K562 (cell line): ENCODE measurements around the gene AMBRA1. TPM values are rescaled to one million over a fixed set of nuclear protein-coding genes. Genes with fewer than 3 reads are reported as not detected.

Experiments used
- ATAC-seq: fragments of 200-7000 bp; cut with Tn5 transposase; 3 replicates; pipeline ENCODE4 v1.9.1; 2020; ENCODE audit warnings: moderate library complexity
- BruUV-seq: library from RNA; stranded (reverse); fragments of 400-500 nt; replicated peaks from 2 replicates; lab custom pipeline; 2021; lab: Mats Ljungman, UMichigan
- CTCF ChIA-PET: fragments of 300-600 bp; formaldehyde crosslinking; extraction: SDS; loops from one replicate; lab custom pipeline; 2021; ENCODE audit warnings: low intra/inter-chr PET ratio; lab: Yijun Ruan, JAX
- POLR2A ChIA-PET: fragments of 300-600, 350-650 bp; sonication (Branson Sonifier 250); formaldehyde crosslinking; extraction: SDS; loops from one replicate; lab custom pipeline; 2021; ENCODE audit warnings: antibody characterized with exemption, inconsistent platforms; lab: Yijun Ruan, JAX
- DNase-seq, 4 experiments: peaks; one replicate each; pipeline versions ENCODE4 v3.0.0 to v3.0.0-alpha.2; 2011 to 2018; ENCODE audit warnings: low spot score in 3 of 4, mixed read lengths in 3 of 4; ENCODE audit errors: extremely low read depth in 1 of 4
- FAIRE-seq: peaks from 2 replicates; lab custom pipeline; 2011; peaks lifted over from hg19 to GRCh38; lab: Jason Lieb, UNC
- H2AFZ ChIP-seq: 2 replicates; pipeline ENCODE4 v1.6.0; 2011; ENCODE audit warnings: low read depth, low read length, control low read depth, inconsistent platforms
- H3K27ac ChIP-seq: fragments of 200-600 bp; 3 replicates; pipeline ENCODE4 v1.8.0; 2011; ENCODE audit warnings: low read depth, mild to moderate bottlenecking, control low read depth, inconsistent platforms, low read length, moderate library complexity, mixed read lengths; ENCODE audit errors: extremely low read depth
- H3K27me3 ChIP-seq, 2 experiments: fragments of 300-600 bp in 1 of 2; 2 replicates in 1 of 2; 3 replicates in 1 of 2; pipeline versions ENCODE4 v1.6.0 to v1.8.0; 2011; ENCODE audit warnings: inconsistent platforms in 2 of 2, low read length in 2 of 2, mild to moderate bottlenecking in 1 of 2, mixed read lengths in 1 of 2, moderate library complexity in 1 of 2; ENCODE audit not compliant: control insufficient read depth in 2 of 2, insufficient read depth in 2 of 2
- H3K36me3 ChIP-seq: fragments of 300-600 bp; 3 replicates; pipeline ENCODE4 v1.8.0; 2011; ENCODE audit warnings: mild to moderate bottlenecking, low read length, inconsistent platforms; ENCODE audit not compliant: control insufficient read depth, insufficient read depth
- H3K4me1 ChIP-seq, 2 experiments: fragments of 200-600 bp in 1 of 2; replicated peaks in 1 of 2; 2 replicates in 1 of 2; 3 replicates in 1 of 2; pipeline versions ENCODE4 v1.5.1 to v1.8.0; 2011; ENCODE audit warnings: inconsistent platforms in 2 of 2, low read length in 2 of 2, mild to moderate bottlenecking in 1 of 2, mixed read lengths in 1 of 2, moderate library complexity in 1 of 2; ENCODE audit not compliant: control insufficient read depth in 2 of 2, insufficient read depth in 2 of 2
- H3K4me2 ChIP-seq: 2 replicates; pipeline ENCODE4 v1.6.1; 2011; ENCODE audit warnings: low read length, control low read depth, inconsistent platforms, mixed read lengths; ENCODE audit not compliant: insufficient read depth
- H3K4me3 ChIP-seq: fragments of 200-600 bp; sonication (generic), shearing (Covaris generic); 2 replicates; pipeline ENCODE4 v1.5.1; 2016; ENCODE audit warnings: control low read depth, inconsistent platforms
- H3K79me2 ChIP-seq: fragments of 200-600 bp; 3 replicates; pipeline ENCODE4 v1.8.0; 2011; ENCODE audit warnings: low read length, inconsistent platforms; ENCODE audit not compliant: control insufficient read depth, insufficient read depth
- H3K9ac ChIP-seq, 2 experiments: 2 replicates each; pipeline versions ENCODE4 v1.6.0 to v1.6.1; 2011; ENCODE audit warnings: low read depth in 2 of 2, low read length in 2 of 2, control low read depth in 1 of 2, inconsistent platforms in 1 of 2, mild to moderate bottlenecking in 1 of 2, mixed read lengths in 1 of 2; ENCODE audit not compliant: insufficient read depth in 1 of 2
- H3K9me1 ChIP-seq: one replicate; pipeline ENCODE4 v1.6.0; 2011; ENCODE audit warnings: inconsistent platforms, mild to moderate bottlenecking, low read length, moderate library complexity; ENCODE audit not compliant: control insufficient read depth, insufficient read depth
- H3K9me3 ChIP-seq: replicated peaks from 2 replicates; pipeline ENCODE4 v1.5.1; 2011; ENCODE audit warnings: low read depth, low read length, inconsistent platforms; ENCODE audit not compliant: control insufficient read depth, insufficient read depth
- H4K20me1 ChIP-seq: replicated peaks from 2 replicates; pipeline ENCODE4 v1.6.1; 2011; ENCODE audit warnings: low read length, inconsistent platforms, mixed read lengths; ENCODE audit not compliant: control insufficient read depth, insufficient read depth
- REST ChIP-seq, 2 experiments: fragments of 450-650 bp; formaldehyde crosslinking in 1 of 2; IDR thresholded peaks; 2 replicates each; pipeline versions ENCODE4 v1.4.0 to v1.6.1; 2014 to 2020; ENCODE audit warnings: mild to moderate bottlenecking in 2 of 2, borderline replicate concordance in 1 of 2, low read depth in 1 of 2
- RFX1 ChIP-seq: fragments of 450-650 bp; IDR thresholded peaks from 2 replicates; pipeline ENCODE4 v1.6.1; 2016; ENCODE audit warnings: mild to moderate bottlenecking, moderate library complexity
- TRIM25 ChIP-seq: fragments of 450-650 bp; IDR thresholded peaks from 2 replicates; pipeline ENCODE4 v1.7.0; 2016; ENCODE audit warnings: borderline replicate concordance
- U2AF2 ChIP-seq: fragments of 200-400 bp; formaldehyde crosslinking; optimal IDR thresholded peaks from 2 replicates; pipeline ENCODE3; 2017; ENCODE audit warnings: low read depth, mild to moderate bottlenecking, low read length
- WGBS: fragments of 100-300 bp; shearing (Covaris generic); methylation state at CpG from one replicate; pipeline ENCODE4 v1.1.6; 2016; ENCODE audit warnings: low coverage, mixed read lengths; ENCODE audit not compliant: insufficient coverage; ENCODE audit errors: missing lambda C conversion rate; 5-methylcytosine and 5-hydroxymethylcytosine counted together
- in situ Hi-C: fragments of 300-500 bp; cut with MboI; formaldehyde crosslinking; loops from 4 replicates; pipeline ENCODE4 v1.15.0; 2018; ENCODE audit warnings: inconsistent platforms, mixed read lengths
- intact Hi-C: fragments of 100-400 bp; cut with micrococcal nuclease; formaldehyde crosslinking; loops from 2 replicates; pipeline ENCODE4 v1.14.2; 2022
- polyA plus RNA-seq, 8 experiments: library from polyadenylated mRNA; depleted of rRNA in 4 of 8; stranded (reverse) in 5 of 8; unstranded in 3 of 8; fragments of >200 nt; fragmentation: Nextera tagmentation in 2 of 8; fragmentation: Illumina TruSeq in 1 of 8; extraction: Ambion mirVana in 2 of 8; extraction: Trizol in 1 of 8; gene quantifications; 2 replicates each; pipeline versions ENCODE4 v1.2.1 to v1.2.3, GENCODE V29; 2011 to 2014; ENCODE audit warnings: inconsistent platforms in 1 of 8, missing spikeins in 1 of 8
- total RNA-seq, 7 experiments: library from RNA; depleted of rRNA in 6 of 7; stranded (reverse); fragments of >200 nt in 6 of 7; fragmentation: Illumina TruSeq in 2 of 7; extraction: Trizol in 2 of 7; gene quantifications; 2 replicates each; pipeline versions ENCODE4 v1.2.1 to v1.2.3, GENCODE V29; 2011 to 2021; ENCODE audit warnings: low replicate concordance in 1 of 7
- TF ChIP-seq, protein P1 (sequence below), 2 experiments: fragments of 450-650 bp in 1 of 2; IDR thresholded peaks; 2 replicates each; pipeline ENCODE4 v1.6.1; 2011 to 2017; ENCODE audit warnings: low read depth in 2 of 2, antibody characterized with exemption in 1 of 2, borderline replicate concordance in 1 of 2, low read length in 1 of 2, mild to moderate bottlenecking in 1 of 2, mixed read lengths in 1 of 2; ENCODE audit not compliant: control insufficient read depth in 1 of 2

The AMBRA1 gene
- total and polyA plus RNA-seq, 9 of the 15 experiments (the other 6 are each of a cell fraction or from before 2014, with no cell fraction given) = 0.15 to 24.5 (median 13.0) TPM

GRCh38 chr11:46489656-46490560 lies 103.9 kb downstream of the AMBRA1 start:
- intact Hi-C loops = loop anchor here (2.0 kb wide), 2 partner anchors 39 to 47 kb away; no protein-coding TSS in a partner anchor
- Histone ChIP-seq H3K27me3 (no peaks in the 10 kb centered on the region), H4K20me1 (no peaks in the 10 kb centered on the region), H3K79me2 (no peaks in the 10 kb centered on the region), H2AFZ (no peak overlapping the region), H3K9me3 (no peaks in the 10 kb centered on the region), H3K9ac (no peak overlapping the region), H3K4me1 (no peaks in the 10 kb centered on the region), H3K9me1 (no peaks in the 10 kb centered on the region), H3K4me3 (no peak overlapping the region), H3K36me3 (peaks cover 35% of the 10 kb centered on the region), H3K27ac (no peak overlapping the region), H3K4me2 (no peak overlapping the region)
- DNase-seq (peak; percentile 30 to 69 (median 43)), ATAC-seq (peak; percentile 98), FAIRE-seq (peak; percentile 91)
- 50% methylated on average over 6 of the region's 6 CpGs for WGBS
- ChIA-PET POLR2A (interaction anchor here (0.5 to 2.1 kb wide), 11 partner anchors 9 to 129 kb away, joined by 3 to 8 read pairs (median 4); no protein-coding TSS in a partner anchor), CTCF (interaction anchor here (0.7 to 1.8 kb wide), 4 partner anchors 39 to 1118 kb away, joined by 3 to 11 read pairs (median 6); partner anchors contain the start of genes ATG13 and HARBI1)
- BruUV-seq = TSS peak; percentile 17
- in situ Hi-C loops = no loop called here
- TF ChIP-seq U2AF2 (no peak), TRIM25 (no peak), RFX1 (peak; percentile 67), REST (IDR thresholded peaks at IDR 0.05; ENCODE audit: borderline replicate concordance) (peak; percentile 57; the same call in 1 of the 2 replicates), REST (CRISPR knock-in tag; IDR thresholded peaks at IDR 0.05; ENCODE audit: low read depth) (no peak)
- TF ChIP-seq, protein P1, sequence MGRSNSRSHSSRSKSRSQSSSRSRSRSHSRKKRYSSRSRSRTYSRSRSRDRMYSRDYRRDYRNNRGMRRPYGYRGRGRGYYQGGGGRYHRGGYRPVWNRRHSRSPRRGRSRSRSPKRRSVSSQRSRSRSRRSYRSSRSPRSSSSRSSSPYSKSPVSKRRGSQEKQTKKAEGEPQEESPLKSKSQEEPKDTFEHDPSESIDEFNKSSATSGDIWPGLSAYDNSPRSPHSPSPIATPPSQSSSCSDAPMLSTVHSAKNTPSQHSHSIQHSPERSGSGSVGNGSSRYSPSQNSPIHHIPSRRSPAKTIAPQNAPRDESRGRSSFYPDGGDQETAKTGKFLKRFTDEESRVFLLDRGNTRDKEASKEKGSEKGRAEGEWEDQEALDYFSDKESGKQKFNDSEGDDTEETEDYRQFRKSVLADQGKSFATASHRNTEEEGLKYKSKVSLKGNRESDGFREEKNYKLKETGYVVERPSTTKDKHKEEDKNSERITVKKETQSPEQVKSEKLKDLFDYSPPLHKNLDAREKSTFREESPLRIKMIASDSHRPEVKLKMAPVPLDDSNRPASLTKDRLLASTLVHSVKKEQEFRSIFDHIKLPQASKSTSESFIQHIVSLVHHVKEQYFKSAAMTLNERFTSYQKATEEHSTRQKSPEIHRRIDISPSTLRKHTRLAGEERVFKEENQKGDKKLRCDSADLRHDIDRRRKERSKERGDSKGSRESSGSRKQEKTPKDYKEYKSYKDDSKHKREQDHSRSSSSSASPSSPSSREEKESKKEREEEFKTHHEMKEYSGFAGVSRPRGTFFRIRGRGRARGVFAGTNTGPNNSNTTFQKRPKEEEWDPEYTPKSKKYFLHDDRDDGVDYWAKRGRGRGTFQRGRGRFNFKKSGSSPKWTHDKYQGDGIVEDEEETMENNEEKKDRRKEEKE (IDR thresholded peaks at IDR 0.05; ENCODE audit: borderline replicate concordance in 1 of 2, control insufficient read depth in 1 of 2, low read depth in 2 of 2, low read length in 1 of 2) = no peak
